GM18517 (cell line): Measurements from ENCODE around the gene PROS1.
A peak's percentile ranks its signal among the peaks of the same experiment; 100 is the strongest.

Experiments
- ATAC-seq: cut with Tn5 transposase; IDR thresholded peaks from one replicate; pipeline ENCODE4 v1.9.1; 2021; ENCODE audit warnings: mild to moderate bottlenecking, moderate library complexity; ENCODE audit not compliant: unreplicated experiment

PROS1 gene

GRCh38 chr3:93973131-93974126 lies at the start of gene PROS1:
PROS1 (minus strand) TSS chr3:93973896; CDS start chr3:93973749, 147 bp downstream.
- peak; percentile 58 for ATAC-seq

- no peak for ATAC-seq
These were observed 46.6 kb upstream of the PROS1 start for GRCh38 chr3:94020293-94020692.

- no peak for ATAC-seq
These were observed 46.0 kb upstream of the PROS1 start for GRCh38 chr3:94019659-94020058.

GRCh38 chr3:94015025-94015424 lies 41.3 kb upstream of the PROS1 start:
- no peak for ATAC-seq

- no peak for ATAC-seq
These were observed 38.5 kb upstream of the PROS1 start for GRCh38 chr3:94012185-94012584.

- ATAC-seq: no peak
These were observed 37.6 kb upstream of the PROS1 start for GRCh38 chr3:94011233-94011711.

- ATAC-seq: no peak
These were observed 35.9 kb upstream of the PROS1 start for GRCh38 chr3:94009608-94010007.

GRCh38 chr3:94008253-94008652 lies 34.6 kb upstream of the PROS1 start:
- ATAC-seq: no peak

GRCh38 chr3:94004301-94004910 lies 30.7 kb upstream of the PROS1 start:
- ATAC-seq: peak; percentile 96

GRCh38 chr3:94001827-94002495 lies 28.3 kb upstream of the PROS1 start:
- no peak for ATAC-seq

- no peak for ATAC-seq
These were observed 27.5 kb upstream of the PROS1 start for GRCh38 chr3:94001191-94001590.

- ATAC-seq: no peak
These were observed 20.4 kb upstream of the PROS1 start for GRCh38 chr3:93994056-93994455.

- ATAC-seq: no peak
These were observed 18.5 kb upstream of the PROS1 start for GRCh38 chr3:93992207-93992606.

- ATAC-seq: no peak
These were observed 17.9 kb upstream of the PROS1 start for GRCh38 chr3:93991631-93992030.

GRCh38 chr3:93989241-93989640 lies 15.5 kb upstream of the PROS1 start:
- no peak for ATAC-seq

- ATAC-seq: no peak
These were observed 15.1 kb upstream of the PROS1 start for GRCh38 chr3:93988764-93989163.

- no peak for ATAC-seq
These were observed 14.6 kb upstream of the PROS1 start for GRCh38 chr3:93988283-93988682.

- no peak for ATAC-seq
These were observed 10.9 kb upstream of the PROS1 start for GRCh38 chr3:93984618-93985017.

GRCh38 chr3:93983408-93983807 lies 9.7 kb upstream of the PROS1 start:
- no peak for ATAC-seq

GRCh38 chr3:93981649-93982048 lies 8.0 kb upstream of the PROS1 start:
- no peak for ATAC-seq
